NOMO-1 treated with DMSO at 0.1 percent for 48 hours (cell line): ENCODE results near the gene GINS2.

Experiments used
- DNase-seq: peaks from one replicate; lab custom pipeline; 2025; ENCODE audit not compliant: unreplicated experiment; lab: John Stamatoyannopoulos, UW

The GINS2 gene

GRCh38 chr16:85716022-85716679 lies 27.4 kb upstream of the GINS2 start:
- no peak for DNase-seq

DNA sequence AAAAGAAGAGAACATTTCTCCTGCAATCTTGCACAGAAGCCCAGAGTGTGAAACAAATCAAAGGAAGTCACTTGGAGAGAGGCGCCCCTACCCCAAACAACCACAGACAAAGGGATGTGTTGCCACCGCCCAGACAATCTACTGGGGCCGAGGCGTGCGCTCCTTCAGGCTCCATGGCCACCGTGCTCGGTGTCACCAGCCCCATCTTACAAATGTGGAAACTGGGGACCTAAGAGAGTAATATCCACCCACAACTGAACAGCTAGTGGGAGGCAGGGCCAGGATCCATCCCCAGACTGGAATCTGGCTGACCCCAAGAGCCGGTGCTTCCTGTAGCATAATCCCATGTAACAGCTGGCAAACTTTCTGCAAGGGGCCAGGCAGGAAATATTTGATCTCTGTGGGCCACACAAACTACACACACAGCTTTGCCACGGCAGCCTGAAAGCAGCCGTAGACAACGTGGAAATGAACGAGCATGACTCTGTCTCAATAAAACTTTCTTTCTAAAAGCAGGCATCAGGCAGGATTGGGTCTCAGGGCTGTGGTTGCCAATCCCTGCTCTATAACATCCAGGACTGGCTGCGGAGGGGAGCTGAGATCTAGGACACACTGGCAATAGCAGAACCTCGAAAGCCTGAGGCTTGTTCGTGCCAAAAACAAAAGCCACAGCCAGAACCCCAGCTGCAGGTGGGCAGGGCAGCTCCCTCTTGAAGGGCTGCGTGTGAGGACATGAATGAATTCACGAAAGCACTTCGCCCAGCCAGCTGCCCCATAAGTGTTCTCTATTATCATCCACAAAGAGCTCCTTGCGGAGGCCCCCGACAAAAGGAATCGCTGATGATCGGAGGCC lies 26.6 kb upstream of the GINS2 start:
- no peak for DNase-seq

DNA sequence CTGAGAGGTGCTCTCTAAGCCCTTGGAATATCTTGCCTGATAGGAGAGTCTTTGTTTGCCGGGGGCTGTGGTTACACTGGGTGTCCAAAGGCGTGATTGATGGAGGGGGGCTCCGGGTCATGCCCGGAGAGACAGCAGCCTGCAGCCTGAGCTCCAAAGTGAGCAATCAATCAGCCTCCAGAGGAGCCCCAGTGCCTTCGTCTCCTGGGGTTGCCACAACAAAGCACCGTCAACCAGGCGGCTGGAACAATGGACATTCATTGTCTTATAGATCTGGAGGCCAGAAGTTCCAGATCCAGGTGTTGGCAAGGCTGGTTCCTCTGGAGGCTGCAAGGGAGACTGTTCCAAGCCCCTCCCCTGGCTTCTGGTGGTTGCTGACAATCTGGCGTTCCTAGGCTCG lies 24.0 kb upstream of the GINS2 start:
- no peak for DNase-seq

DNA sequence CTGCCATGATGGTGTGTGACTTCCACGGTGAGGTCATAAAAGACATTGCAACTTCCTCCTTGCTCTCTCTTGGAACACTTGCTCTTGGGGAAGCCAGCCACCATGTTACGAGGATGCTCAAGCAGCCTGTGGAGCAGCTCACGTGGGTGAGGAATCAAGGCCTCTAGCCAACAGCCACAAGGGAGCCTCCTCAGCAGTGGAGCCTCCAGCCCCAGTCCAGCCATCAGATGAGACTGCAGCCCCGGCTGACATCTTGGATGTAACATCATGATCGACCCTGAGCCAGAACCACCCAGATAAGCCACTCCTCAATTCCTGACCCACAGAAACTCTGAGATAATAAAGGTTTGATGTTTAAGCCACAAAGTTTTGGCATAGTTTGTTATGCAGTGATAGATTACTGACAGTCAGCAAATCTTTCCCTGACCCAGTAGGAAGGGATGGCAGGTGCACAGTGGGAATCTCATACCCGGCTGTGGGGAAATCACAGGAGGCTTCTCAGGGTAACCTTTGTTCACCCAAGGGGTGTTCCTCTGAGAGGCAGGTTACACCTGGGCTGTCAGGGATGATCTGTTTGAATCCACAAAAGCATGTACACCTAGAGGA lies 23.3 kb upstream of the GINS2 start:
- DNase-seq: no peak

DNA sequence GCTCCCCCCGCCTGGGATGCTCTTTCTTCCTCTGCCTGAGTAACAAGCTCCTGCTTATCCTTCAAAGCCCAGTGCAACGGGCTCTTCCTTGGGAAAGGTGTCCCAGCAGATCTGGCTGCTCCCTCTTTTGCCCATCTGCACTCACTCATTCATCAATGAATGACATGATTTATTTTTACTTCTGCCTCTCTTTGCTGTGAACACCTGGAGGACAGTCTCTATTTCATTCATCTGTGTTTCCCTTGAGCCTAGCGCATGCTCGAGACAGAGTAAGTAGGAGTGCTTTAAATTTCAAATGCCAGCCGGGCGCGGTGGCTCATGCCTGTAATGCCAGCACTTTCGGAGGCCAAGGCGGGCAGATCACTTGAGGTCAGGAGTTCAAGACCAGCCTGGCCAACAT lies 22.0 kb upstream of the GINS2 start:
- DNase-seq: no peak

- DNase-seq: no peak
Measured at GRCh38 chr16:85709766-85710585, 21.2 kb upstream of the GINS2 start.

- DNase-seq: no peak
Measured at GRCh38 chr16:85708338-85708737, 19.6 kb upstream of the GINS2 start.

DNA sequence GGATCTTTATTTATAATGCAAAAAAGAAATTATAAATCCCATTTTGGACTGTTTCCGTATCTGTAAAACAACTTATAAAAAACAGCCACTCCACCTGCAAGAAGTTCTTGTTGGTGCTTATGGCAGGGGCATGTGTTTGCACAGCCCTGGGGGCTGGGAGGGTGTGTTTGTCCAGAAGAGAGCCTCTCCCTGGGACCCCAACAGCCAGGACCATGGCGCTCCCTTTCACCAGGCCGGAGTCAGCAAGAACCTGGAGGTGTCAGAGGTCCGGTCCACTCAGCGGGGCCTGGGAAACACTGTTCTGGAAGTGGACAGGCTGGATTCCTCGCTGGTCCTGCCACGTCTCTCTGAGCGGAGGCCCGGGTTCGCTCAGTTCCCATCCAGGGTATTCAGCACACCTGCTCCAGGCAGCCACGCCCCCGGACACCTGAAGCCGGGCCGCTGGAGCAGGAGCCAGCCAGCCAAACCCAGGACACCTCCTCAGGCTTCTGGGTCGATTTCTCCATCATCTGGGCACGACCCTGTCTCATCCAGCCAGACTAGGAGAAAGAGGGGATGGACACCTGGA lies 18.9 kb upstream of the GINS2 start:
- DNase-seq: no peak

GRCh38 chr16:85706449-85707034 lies 17.8 kb upstream of the GINS2 start:
- DNase-seq: no peak

DNA sequence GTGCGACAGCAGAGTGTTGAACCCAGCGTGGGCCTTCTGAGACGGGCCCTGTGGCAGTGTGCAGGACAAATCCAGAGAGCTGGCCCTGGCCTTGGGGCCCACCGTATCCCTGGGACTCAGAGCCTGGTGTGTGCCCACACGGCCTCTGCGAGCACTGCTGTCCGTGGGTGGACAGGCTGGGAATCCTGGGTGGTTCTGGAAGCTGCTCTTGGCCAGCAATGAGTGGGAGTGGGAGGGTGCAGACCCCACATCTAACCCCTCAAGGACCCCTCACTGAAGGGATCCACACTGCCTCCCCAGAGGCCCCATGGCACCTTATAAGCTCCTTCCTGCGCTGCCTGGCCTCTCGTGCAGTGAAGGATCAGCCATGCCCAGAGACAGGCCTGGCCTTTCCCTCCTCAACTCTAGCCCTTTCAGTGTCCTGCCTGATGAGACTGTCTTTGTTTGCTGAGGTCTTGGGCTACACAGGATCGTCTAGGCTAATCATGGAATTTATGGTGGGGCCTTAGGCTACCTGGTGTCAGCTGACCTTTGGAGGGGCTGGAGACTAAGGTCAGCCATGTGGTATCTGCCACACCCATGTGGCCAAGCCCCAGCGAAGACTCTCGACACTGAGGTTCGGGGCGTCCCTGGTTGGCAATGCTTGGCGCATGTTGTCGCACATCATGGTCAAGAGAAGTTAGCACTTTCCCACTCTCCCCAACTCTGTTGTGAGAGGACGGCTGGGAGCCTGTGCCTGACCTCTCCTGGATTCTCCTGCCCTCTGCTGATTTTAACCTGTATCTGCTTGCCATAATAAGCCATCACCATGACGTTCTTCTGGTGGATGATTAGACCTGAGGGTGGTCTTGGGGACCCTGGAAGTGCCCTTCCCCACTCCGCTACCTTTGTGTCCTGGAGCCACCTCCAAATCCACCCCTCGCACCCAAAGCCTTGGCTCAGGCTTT lies 16.4 kb upstream of the GINS2 start:
- DNase-seq: no peak

DNA sequence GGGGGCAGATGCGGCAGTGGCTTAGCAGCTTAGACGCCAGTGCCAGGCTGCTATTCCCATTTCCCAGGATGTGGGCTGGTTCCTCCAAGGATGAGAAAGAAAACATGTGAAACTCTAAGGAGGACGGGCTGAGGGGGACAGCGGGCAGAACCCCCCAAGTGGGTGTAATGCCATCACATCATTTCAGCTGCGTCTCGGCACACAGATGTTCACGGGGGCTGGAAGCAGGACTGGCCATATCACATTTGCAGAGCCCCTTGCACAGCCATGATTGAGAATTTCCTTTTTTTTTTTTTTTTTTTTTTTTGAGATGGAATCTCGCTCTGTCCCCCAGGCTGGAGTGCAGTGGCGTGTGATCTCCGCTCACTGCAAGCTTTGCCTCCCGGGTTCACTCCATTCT lies 15.3 kb upstream of the GINS2 start:
- DNase-seq: no peak

- no peak for DNase-seq
Measured at GRCh38 chr16:85699628-85700027, 10.9 kb upstream of the GINS2 start.

GRCh38 chr16:85698935-85699558 lies 10.3 kb upstream of the GINS2 start:
- DNase-seq: no peak

- DNase-seq: no peak
Measured at GRCh38 chr16:85698459-85698891, 9.7 kb upstream of the GINS2 start.

GRCh38 chr16:85697431-85697830 lies 8.7 kb upstream of the GINS2 start:
- DNase-seq: no peak

- no peak for DNase-seq
Measured at GRCh38 chr16:85696781-85697180, 8.0 kb upstream of the GINS2 start.

- no peak for DNase-seq
Measured at GRCh38 chr16:85695196-85696128, 6.7 kb upstream of the GINS2 start.
